Bronchial epithelial cell (primary cell): ENCODE results near the gene ARHGAP5. TPM values are rescaled to one million over a fixed set of nuclear protein-coding genes. Genes with fewer than 3 reads are reported as not detected.

Experiments used
- DNase-seq: peaks from one replicate; pipeline ENCODE4 v3.0.0-alpha.2; 2010; ENCODE audit warnings: low read depth
- FAIRE-seq: peaks from 2 replicates; lab custom pipeline; 2011; peaks lifted over from hg19 to GRCh38; lab: Jason Lieb, UNC
- H3K27me3 ChIP-seq: 2 replicates; pipeline ENCODE4 v1.5.1; 2011; ENCODE audit warnings: low read length; ENCODE audit not compliant: control insufficient read depth, insufficient read depth
- H3K36me3 ChIP-seq: 2 replicates; pipeline ENCODE4 v1.5.1; 2011; ENCODE audit warnings: low read length; ENCODE audit not compliant: control insufficient read depth, insufficient read depth
- H3K4me3 ChIP-seq: 2 replicates; pipeline ENCODE4 v1.5.1; 2011; ENCODE audit warnings: mild to moderate bottlenecking, low read depth, low read length, control low read depth
- CTCF ChIP-seq: IDR thresholded peaks from 2 replicates; pipeline ENCODE4 v1.5.1; 2011; ENCODE audit warnings: mild to moderate bottlenecking, moderate library complexity, low read length, control low read depth, inconsistent platforms; ENCODE audit not compliant: insufficient read depth, severe bottlenecking
- total RNA-seq: library from RNA; depleted of rRNA; stranded (reverse); fragments of >200 nt; gene quantifications from 2 replicates; pipeline ENCODE4 v1.2.1, GENCODE V29; 2014

ARHGAP5 gene
- total RNA-seq, 1 donor from 2014 or later, result 139 TPM

DNA sequence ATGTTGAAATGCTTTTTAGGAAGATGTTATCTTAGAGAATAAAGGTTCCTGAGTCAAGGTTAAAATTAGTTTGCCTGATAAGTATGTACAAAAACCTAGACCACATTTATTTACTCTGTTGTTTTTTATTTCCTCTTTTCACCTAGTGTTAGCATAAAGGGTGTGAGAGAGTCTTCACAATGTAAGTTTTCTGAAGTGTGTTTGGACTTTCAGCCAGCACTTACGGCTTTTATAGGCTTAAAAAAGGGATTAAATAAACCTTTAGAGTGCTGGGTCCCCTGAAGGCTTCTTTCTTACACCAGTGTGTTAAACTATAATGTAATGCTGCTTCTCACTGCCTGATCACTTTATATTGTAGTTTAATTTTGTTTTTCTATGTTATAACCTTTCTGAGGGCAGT is 27.2 kb downstream of the ARHGAP5 start:
- no peaks in the 10 kb centered on the region for H3K27me3 ChIP-seq
- no peaks in the 10 kb centered on the region for H3K36me3 ChIP-seq
- no peak overlapping the region for H3K4me3 ChIP-seq
- no peak for TF ChIP-seq CTCF
- no peak for DNase-seq
- no peak for FAIRE-seq

GRCh38 chr14:32104803-32105202 is 27.7 kb downstream of the ARHGAP5 start:
- H3K4me3 ChIP-seq, result no peak overlapping the region
- no peak for FAIRE-seq
- H3K27me3 ChIP-seq, result no peaks in the 10 kb centered on the region
- no peak for TF ChIP-seq CTCF
- no peaks in the 10 kb centered on the region for H3K36me3 ChIP-seq
- DNase-seq, result no peak

DNA sequence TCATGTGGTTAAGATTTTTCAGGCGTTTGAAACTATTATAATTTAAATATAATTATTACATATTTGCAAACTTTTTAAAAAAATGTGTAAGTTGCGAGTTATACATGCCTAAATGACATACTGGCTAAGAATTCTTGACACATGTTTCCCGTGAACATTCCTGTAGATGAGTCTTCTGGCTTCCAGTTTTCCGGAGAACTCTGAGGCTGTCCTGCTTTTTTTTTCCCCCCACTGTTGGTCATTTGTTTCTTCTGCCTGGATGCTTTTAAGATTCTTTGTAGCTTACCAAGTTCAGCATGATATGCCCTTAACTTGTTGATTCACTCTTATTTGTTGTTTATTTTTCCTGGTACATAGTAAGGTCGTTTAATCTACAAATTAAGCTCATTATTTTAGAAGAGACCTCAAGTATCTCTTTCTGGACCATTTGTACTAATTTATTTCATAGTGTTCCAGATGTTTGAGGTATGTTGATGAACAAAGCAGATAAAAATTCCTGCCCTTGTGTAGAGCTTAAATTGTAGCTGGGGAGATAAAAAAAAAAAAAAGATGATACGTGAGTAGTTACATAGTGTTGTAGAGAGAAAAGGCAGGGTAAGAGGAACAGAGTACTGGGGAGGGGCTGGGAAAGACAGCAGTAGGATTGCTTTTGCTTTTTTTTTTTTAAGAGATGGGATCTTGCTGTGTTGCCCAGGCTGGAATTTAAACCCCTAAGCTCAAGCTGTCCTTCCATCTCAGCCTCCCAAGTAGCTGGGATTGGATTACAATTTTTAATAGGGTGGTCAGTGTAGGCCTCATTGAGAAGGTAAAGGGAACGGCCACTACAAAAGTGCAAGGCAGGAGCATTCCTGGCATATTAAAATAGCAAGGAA is 32.8 kb downstream of the ARHGAP5 start:
- FAIRE-seq (no peak), DNase-seq (no peak)
- no peak overlapping the region for H3K4me3 ChIP-seq
- H3K27me3 ChIP-seq, result no peaks in the 10 kb centered on the region
- no peak for TF ChIP-seq CTCF
- no peaks in the 10 kb centered on the region for H3K36me3 ChIP-seq

DNA sequence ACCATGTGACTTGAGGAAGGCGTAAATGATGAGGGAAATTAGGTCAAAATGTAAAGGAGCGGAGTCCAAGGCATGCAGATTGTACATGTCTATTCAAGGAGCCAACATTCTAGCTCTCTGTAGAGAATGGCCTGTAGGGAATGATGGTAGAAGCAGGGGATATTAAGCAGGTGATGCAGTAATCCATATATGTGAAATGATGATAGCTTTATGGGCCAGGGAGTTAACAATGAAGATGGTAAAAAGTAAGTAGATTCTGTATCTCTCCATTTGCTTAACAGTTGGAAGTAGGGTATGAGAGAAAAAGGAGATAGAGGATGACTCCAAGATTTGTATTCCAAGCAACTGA is 33.4 kb downstream of the ARHGAP5 start:
- no peak for TF ChIP-seq CTCF
- Histone ChIP-seq H3K4me3 (no peak overlapping the region), H3K36me3 (no peaks in the 10 kb centered on the region), H3K27me3 (no peaks in the 10 kb centered on the region)
- FAIRE-seq (no peak), DNase-seq (no peak)

- no peak for FAIRE-seq
- peaks cover 5% of the 10 kb centered on the region for H3K36me3 ChIP-seq
Observed at GRCh38 chr14:32121536-32121935, 44.4 kb downstream of the ARHGAP5 start.

More at GRCh38 chr14:32121536-32121935, 44.4 kb downstream of the ARHGAP5 start:
- no peak for DNase-seq
- Histone ChIP-seq H3K4me3 (no peak overlapping the region), H3K27me3 (no peaks in the 10 kb centered on the region)
- TF ChIP-seq CTCF, result no peak
